Measurements from ENCODE around the gene KMT2C.
A peak's percentile ranks its signal among the peaks of the same experiment; 100 is the strongest.

The KMT2C gene

GRCh38 chr7:152180587-152180986 is 255.2 kb downstream of the KMT2C start:
- DNase-seq (ENCODE audit: insufficient read length, low spot score) (no peak), FAIRE-seq (no peak)
- TF ChIP-seq POLR2A (IDR thresholded peaks at IDR 0.05; ENCODE audit: low read depth, low read length), result no peak
- no peak for TF ChIP-seq TAF1 (IDR thresholded peaks at IDR 0.05; ENCODE audit: low read depth, low read length)
- no peak for TF ChIP-seq POU2F2 (IDR thresholded peaks at IDR 0.05; ENCODE audit: low read depth, low read length)
- no peak for TF ChIP-seq PAX5 (IDR thresholded peaks at IDR 0.05; ENCODE audit: insufficient read depth, low read length, severe bottlenecking)
- TF ChIP-seq POLR2AphosphoS5 (IDR thresholded peaks at IDR 0.05; ENCODE audit: low read depth, low read length), result no peak
- TF ChIP-seq SPI1 (IDR thresholded peaks at IDR 0.05; ENCODE audit: low read depth, low read length), result no peak

GRCh38 chr7:152180048-152180447 is 255.8 kb downstream of the KMT2C start:
- FAIRE-seq, result no peak
- no peak for DNase-seq (ENCODE audit: insufficient read length, low spot score)
- TF ChIP-seq SPI1 (IDR thresholded peaks at IDR 0.05; ENCODE audit: low read depth, low read length) (no peak), POU2F2 (IDR thresholded peaks at IDR 0.05; ENCODE audit: low read depth, low read length) (no peak), POLR2A (IDR thresholded peaks at IDR 0.05; ENCODE audit: low read depth, low read length) (no peak), TAF1 (IDR thresholded peaks at IDR 0.05; ENCODE audit: low read depth, low read length) (no peak)

- no peak for DNase-seq (ENCODE audit: insufficient read length, low spot score)
- no peak for TF ChIP-seq PAX5 (IDR thresholded peaks at IDR 0.05; ENCODE audit: insufficient read depth, low read length, severe bottlenecking)
- no peak for TF ChIP-seq POLR2A (IDR thresholded peaks at IDR 0.05; ENCODE audit: low read depth, low read length)
- no peak for TF ChIP-seq POU2F2 (IDR thresholded peaks at IDR 0.05; ENCODE audit: low read depth, low read length)
- no peak for TF ChIP-seq TAF1 (IDR thresholded peaks at IDR 0.05; ENCODE audit: low read depth, low read length)
- FAIRE-seq, result no peak
Measured at GRCh38 chr7:152178405-152179058, 257.3 kb downstream of the KMT2C start.

GRCh38 chr7:152177681-152178404 is 258.0 kb downstream of the KMT2C start:
- TF ChIP-seq SPI1 (IDR thresholded peaks at IDR 0.05; ENCODE audit: low read depth, low read length) (no peak), POU2F2 (IDR thresholded peaks at IDR 0.05; ENCODE audit: low read depth, low read length) (no peak), POLR2AphosphoS5 (IDR thresholded peaks at IDR 0.05; ENCODE audit: low read depth, low read length) (no peak), POLR2A (IDR thresholded peaks at IDR 0.05; ENCODE audit: low read depth, low read length) (no peak), TAF1 (IDR thresholded peaks at IDR 0.05; ENCODE audit: low read depth, low read length) (no peak), PAX5 (IDR thresholded peaks at IDR 0.05; ENCODE audit: insufficient read depth, low read length, severe bottlenecking) (no peak)
- no peak for FAIRE-seq
- no peak for DNase-seq (ENCODE audit: insufficient read length, low spot score)

- TF ChIP-seq PAX5 (IDR thresholded peaks at IDR 0.05; ENCODE audit: insufficient read depth, low read length, severe bottlenecking) (no peak), TAF1 (IDR thresholded peaks at IDR 0.05; ENCODE audit: low read depth, low read length) (no peak), POLR2A (IDR thresholded peaks at IDR 0.05; ENCODE audit: low read depth, low read length) (no peak), POLR2AphosphoS5 (IDR thresholded peaks at IDR 0.05; ENCODE audit: low read depth, low read length) (no peak), SPI1 (IDR thresholded peaks at IDR 0.05; ENCODE audit: low read depth, low read length) (peak; percentile 16; the same call in 1 of the 2 replicates), POU2F2 (IDR thresholded peaks at IDR 0.05; ENCODE audit: low read depth, low read length) (no peak)
- no peak for FAIRE-seq
- DNase-seq (ENCODE audit: insufficient read length, low spot score), result no peak
Measured at GRCh38 chr7:152176797-152177196, 259.0 kb downstream of the KMT2C start.

- no peak for TF ChIP-seq POLR2AphosphoS5 (IDR thresholded peaks at IDR 0.05; ENCODE audit: low read depth, low read length)
- no peak for TF ChIP-seq TAF1 (IDR thresholded peaks at IDR 0.05; ENCODE audit: low read depth, low read length)
- no peak for TF ChIP-seq POU2F2 (IDR thresholded peaks at IDR 0.05; ENCODE audit: low read depth, low read length)
- no peak for TF ChIP-seq PAX5 (IDR thresholded peaks at IDR 0.05; ENCODE audit: insufficient read depth, low read length, severe bottlenecking)
- FAIRE-seq (no peak), DNase-seq (ENCODE audit: insufficient read length, low spot score) (no peak)
Measured at GRCh38 chr7:152173372-152174070, 262.3 kb downstream of the KMT2C start.

GRCh38 chr7:152162287-152162686 is 273.5 kb downstream of the KMT2C start:
- FAIRE-seq, result no peak

GRCh38 chr7:152161171-152161570 is 274.6 kb downstream of the KMT2C start:
- DNase-seq (ENCODE audit: insufficient read length, low spot score) (no peak), FAIRE-seq (no peak)
- TF ChIP-seq POU2F2 (IDR thresholded peaks at IDR 0.05; ENCODE audit: low read depth, low read length), result no peak
- TF ChIP-seq POLR2AphosphoS5 (IDR thresholded peaks at IDR 0.05; ENCODE audit: low read depth, low read length), result no peak
- TF ChIP-seq PAX5 (IDR thresholded peaks at IDR 0.05; ENCODE audit: insufficient read depth, low read length, severe bottlenecking), result no peak

More at GRCh38 chr7:152162287-152162686, 273.5 kb downstream of the KMT2C start:
- no peak for TF ChIP-seq PAX5 (IDR thresholded peaks at IDR 0.05; ENCODE audit: insufficient read depth, low read length, severe bottlenecking)
- no peak for TF ChIP-seq POLR2A (IDR thresholded peaks at IDR 0.05; ENCODE audit: low read depth, low read length)
- TF ChIP-seq POLR2AphosphoS5 (IDR thresholded peaks at IDR 0.05; ENCODE audit: low read depth, low read length), result no peak
- no peak for TF ChIP-seq TAF1 (IDR thresholded peaks at IDR 0.05; ENCODE audit: low read depth, low read length)
- no peak for TF ChIP-seq POU2F2 (IDR thresholded peaks at IDR 0.05; ENCODE audit: low read depth, low read length)
- TF ChIP-seq SPI1 (IDR thresholded peaks at IDR 0.05; ENCODE audit: low read depth, low read length), result no peak
- no peak for DNase-seq (ENCODE audit: insufficient read length, low spot score)

GRCh38 chr7:152158801-152159587 is 276.8 kb downstream of the KMT2C start:
- peak; percentile 97 for FAIRE-seq
- TF ChIP-seq PAX5 (IDR thresholded peaks at IDR 0.05; ENCODE audit: insufficient read depth, low read length, severe bottlenecking), result peak; percentile 19
- peak; percentile 100 for TF ChIP-seq SPI1 (IDR thresholded peaks at IDR 0.05; ENCODE audit: low read depth, low read length)
- TF ChIP-seq POLR2AphosphoS5 (IDR thresholded peaks at IDR 0.05; ENCODE audit: low read depth, low read length), result no peak
- no peak for TF ChIP-seq POLR2A (IDR thresholded peaks at IDR 0.05; ENCODE audit: low read depth, low read length)
- no peak for TF ChIP-seq TAF1 (IDR thresholded peaks at IDR 0.05; ENCODE audit: low read depth, low read length)
- TF ChIP-seq POU2F2 (IDR thresholded peaks at IDR 0.05; ENCODE audit: low read depth, low read length), result peak; percentile 81; the same call in 1 of the 2 replicates
- DNase-seq (ENCODE audit: insufficient read length, low spot score), result peak; percentile 30

Data from GM12891 (cell line).